Posterior cingulate gyrus (tissue), 11 donors: ENCODE data around the gene WSCD1.
A peak's percentile ranks its signal among the peaks of the same experiment; 100 is the strongest.

Experiments used
- DNase-seq, 10 donors: peaks; one replicate each; pipeline versions ENCODE4 v3.0.0 to v3.0.0-alpha.2; 2020 to 2021; ENCODE audit warnings: mixed read lengths in 3 of 10
- intact Hi-C: fragments of 100-400 bp; cut with DNase I; formaldehyde crosslinking; loops from one replicate; pipeline ENCODE4 v1.15.1; 2023

WSCD1 gene

DNA sequence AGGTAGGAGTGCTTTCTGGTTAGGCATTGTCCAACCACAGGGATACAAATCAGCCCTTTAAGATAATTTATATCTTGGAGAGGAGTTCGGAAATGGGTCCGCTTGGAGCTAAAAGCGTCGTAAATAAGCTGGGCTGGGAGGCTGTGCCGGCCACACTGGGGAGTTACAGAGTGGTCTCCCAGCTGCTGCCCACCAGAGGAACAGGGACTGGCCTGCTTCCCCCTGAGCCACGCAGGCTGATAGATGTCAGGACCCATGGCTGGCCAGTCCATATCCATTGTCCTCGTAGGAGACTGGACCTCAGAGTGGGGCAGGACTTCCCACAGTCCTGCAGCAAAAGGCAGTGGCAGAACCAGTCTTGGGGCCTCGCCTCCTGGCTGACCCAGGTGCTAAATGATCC is 12.6 kb upstream of the WSCD1 start:
- intact Hi-C loops, result no loop called here

DNA sequence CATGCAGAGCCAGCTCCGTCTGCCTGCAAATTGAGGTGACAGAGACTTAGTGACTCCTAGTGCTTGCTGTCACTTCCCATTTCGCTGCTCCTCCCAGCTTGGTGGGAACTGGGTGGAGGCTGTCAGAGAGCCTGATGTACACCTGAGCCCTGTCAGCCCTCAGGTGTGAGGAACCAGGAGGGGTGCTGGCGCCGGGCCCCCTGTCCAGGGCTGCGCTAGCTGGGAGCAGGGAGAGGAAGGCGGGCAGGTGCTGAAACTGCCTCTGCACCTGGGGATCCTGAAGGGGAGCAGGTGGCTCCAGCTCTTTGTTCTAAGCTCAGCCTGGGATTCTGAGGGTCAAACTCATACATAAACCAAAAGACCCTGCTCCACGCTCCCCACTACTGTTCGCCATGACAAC is 10.8 kb upstream of the WSCD1 start:
- DNase-seq, result peak in 1 of 10 donors; percentile 75
- intact Hi-C loops, result no loop called here

More for the DNA sequence above, 12.6 kb upstream of the WSCD1 start:
- DNase-seq, result peak in 1 of 10 donors; percentile 33

DNA sequence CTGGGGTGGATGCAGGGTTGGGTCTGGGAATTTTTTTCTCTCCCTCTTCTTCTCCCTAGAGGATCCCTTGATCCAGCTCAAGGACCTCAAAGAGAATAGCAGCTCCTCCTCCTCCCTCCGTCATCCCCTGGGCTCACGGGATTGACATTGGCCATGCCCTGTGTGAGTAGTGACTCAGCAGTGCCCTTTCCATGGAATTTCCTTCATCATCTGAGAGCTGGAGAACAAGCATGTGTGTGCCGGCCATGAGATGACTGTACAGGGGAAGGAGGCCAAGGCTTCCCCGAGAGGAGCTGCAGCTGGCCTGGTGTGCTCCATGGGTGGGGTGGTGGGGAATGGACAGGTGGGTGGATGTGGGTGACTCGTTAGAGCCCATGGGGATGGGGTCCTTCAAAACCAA is 8.9 kb upstream of the WSCD1 start:
- intact Hi-C loops, result loop anchor here (10.0 kb wide), 2 partner anchors 176 to 466 kb away; no protein-coding TSS in a partner anchor
- peak in 1 of 10 donors; percentile 32 for DNase-seq

DNA sequence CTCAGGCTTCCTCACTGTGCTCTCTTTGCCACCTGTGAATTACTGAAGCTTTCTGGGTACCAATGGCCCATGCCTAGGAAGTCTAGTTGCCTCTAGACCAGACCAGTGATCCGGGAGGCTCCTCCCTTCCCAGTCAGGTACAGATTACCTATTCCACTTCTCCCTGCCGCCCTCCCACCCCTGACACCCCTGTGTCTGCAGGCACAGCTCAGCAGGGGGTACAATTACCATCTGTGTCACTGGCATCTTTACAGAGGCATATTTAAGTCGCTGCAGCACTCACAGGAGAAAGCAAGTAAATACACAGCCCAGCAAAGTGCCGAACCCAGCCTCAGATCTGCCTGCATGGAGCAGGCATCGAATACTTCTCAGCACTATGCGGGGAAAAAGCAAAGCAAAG is 5.3 kb upstream of the WSCD1 start:
- peak in 1 of 10 donors; percentile 22 for DNase-seq
- intact Hi-C loops, result loop anchor here (5.0 to 10.0 kb wide), 3 partner anchors 180 to 470 kb away; no protein-coding TSS in a partner anchor

DNA sequence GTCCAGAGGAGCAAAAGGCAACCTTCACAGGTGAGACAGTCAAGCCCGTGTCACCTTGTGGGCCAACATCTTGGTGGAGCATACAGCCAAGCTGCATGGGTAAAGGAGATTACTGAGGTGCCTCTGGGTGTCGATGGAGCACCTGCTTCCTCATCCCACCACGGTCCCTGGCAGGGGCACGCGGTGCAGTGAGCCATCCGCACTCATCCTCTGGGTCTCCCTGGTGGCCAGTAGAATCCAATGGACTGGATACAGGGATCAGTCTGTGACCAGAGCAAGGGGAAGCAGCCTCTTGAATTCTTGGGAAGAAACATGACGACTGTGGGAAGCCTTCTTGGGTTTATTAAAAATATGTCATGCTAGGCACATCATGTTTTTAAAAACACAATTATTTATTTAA is 4.8 kb upstream of the WSCD1 start:
- intact Hi-C loops, result loop anchor here (5.0 to 10.0 kb wide), 3 partner anchors 181 to 471 kb away; no protein-coding TSS in a partner anchor
- peak in 1 of 10 donors; percentile 83 for DNase-seq

DNA sequence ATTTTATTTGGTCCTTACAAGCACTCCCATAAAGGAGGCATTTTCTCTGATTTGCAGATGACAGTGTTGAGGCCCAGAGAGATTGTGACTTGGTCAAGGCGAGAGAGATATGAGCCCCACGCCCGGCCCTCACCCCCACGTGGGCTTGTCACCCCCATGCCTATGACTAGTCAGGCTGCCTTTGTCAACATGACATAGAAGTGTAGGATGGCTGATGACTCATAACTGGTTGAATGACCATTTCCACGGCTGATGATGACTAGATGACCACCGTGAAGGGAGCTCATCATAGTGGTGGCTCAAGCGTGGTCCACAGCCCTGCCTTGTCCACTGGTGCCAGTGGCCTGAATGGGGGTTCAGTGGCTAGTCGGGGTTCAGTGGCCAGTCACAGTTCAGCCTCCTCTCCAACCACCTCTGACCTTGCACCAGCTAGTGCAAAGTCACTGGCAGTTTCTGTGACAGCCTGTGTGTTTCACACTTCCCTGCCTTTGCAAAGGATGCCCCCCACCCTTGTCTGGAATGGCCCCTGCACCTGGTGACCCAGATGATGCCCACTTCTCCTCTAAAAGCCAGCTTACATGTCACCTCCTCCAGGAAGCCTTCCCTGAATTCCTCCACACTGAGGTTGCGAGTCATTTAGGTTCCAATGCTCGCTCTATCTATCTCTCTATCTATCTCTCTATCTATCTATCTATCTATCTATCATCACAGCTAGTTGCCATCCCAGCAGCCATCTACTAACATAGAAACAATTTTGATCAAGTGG is 3.8 kb upstream of the WSCD1 start:
- intact Hi-C loops, result loop anchor here (5.0 to 10.0 kb wide), 3 partner anchors 182 to 472 kb away; no protein-coding TSS in a partner anchor
- peak in 1 of 10 donors; percentile 40 for DNase-seq

DNA sequence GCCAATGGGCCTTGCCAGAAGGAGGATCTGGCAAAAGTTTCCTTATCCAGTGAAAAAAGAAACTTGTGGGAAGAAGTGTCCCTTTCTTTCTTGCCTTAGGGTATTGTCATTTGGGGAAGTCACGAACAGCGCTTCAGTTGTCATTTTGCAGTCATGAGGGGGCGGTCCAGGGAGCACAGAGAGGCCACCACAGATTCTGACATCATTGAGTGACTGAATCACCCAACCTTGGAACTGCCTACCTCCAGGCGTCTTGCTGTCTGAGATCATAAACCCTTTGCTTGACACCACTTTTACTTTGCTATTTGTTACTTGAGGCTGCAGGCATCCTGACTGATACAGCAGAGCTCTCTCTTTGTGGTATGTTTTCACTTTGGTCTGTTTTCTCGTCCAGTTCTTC is 3.1 kb upstream of the WSCD1 start:
- intact Hi-C loops, result loop anchor here (5.0 to 10.0 kb wide), 3 partner anchors 182 to 472 kb away; no protein-coding TSS in a partner anchor
- DNase-seq, result no peak

DNA sequence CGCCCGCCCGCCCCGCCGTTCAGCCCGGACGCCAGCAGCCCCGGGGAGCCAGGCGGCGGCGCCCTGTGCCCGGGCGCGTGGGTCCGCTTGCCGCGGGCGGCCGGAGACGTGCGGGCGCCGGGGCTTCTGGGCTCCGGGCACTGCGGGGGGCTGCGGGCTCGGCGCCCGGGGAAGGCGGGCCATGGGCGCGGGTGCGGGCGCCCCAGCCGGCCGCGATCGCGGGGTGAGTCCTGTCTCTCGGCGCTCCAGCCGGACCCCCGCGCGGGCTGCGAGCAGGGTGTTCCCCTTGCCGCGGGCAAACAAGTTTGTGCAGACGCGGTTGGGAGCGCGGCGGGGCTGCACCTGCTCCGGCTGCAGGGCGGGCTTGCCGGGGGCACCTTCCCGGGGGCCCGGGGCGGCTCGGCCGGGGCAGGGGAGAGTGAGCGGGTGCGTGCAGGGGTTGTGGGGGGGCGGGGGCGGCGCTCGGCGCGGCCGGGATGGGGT is 292 bp downstream of the WSCD1 start:
- DNase-seq, result peak in 3 of 10 donors; percentile 32 to 81 (median 80)
- intact Hi-C loops, result loop anchor here (10.0 kb wide), 1 partner anchor 236 kb away; no protein-coding TSS in a partner anchor

DNA sequence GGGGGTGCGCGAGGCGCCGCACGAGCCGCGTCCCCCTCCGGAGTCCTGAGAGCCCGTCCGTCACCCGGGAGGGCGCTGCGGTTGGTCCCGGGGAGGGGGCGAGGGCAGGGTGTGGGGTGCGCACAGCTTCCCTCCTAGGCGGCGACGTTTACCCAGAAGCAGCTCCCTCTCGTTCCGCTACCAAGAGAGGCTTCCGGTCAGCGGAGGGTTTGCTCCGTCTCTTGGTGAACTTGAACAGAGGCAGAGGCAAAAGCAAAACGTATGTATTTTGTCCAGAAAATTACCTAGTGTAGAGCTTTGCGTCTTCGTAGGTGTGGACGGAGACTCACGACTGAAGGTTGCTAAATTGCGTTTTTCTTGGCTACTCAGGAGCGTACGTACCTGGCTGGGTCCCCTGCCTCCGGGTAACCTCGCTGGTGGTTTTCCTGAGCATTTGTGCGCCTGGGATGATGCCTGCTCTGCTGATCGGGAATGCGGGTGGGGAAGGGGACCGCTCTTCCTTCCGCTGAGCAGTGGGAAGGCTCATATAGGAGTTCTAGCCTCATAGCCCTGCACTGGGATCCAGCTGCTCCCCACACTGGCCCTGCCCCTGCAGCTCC is 833 bp downstream of the WSCD1 start:
- DNase-seq, result peak; percentile 36 to 93 (median 58)
- intact Hi-C loops, result loop anchor here (10.0 kb wide), 1 partner anchor 236 kb away; no protein-coding TSS in a partner anchor

DNA sequence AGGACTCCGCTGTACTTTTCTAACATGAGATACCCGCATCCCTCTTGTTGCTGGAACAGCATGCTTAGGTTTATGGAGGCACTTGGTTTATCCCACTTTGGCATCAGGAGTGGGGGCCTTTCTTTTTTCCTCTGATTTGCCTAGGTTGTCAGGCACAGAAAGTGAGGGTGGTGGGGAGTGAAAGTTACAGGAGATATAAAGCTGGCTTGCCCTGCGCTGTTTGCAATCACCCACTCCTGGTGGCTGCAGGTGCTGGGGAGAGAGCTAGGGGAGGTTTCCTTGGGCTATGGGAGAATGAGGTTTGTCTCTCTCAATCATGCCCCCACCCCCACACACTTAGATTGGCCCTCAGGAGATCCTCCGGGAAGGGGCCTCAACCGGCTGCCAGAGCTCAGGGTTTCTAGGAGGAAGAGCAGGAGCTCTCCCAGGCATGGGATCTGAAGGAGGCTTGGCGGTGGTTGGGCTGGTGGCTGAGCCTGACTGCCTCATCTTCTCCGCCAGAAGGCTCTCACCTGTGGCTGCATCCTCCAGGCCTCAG is 1.4 kb downstream of the WSCD1 start:
- intact Hi-C loops, result loop anchor here (10.0 kb wide), 1 partner anchor 237 kb away; no protein-coding TSS in a partner anchor
- peak in 3 of 10 donors; percentile 49 to 72 (median 52) for DNase-seq

DNA sequence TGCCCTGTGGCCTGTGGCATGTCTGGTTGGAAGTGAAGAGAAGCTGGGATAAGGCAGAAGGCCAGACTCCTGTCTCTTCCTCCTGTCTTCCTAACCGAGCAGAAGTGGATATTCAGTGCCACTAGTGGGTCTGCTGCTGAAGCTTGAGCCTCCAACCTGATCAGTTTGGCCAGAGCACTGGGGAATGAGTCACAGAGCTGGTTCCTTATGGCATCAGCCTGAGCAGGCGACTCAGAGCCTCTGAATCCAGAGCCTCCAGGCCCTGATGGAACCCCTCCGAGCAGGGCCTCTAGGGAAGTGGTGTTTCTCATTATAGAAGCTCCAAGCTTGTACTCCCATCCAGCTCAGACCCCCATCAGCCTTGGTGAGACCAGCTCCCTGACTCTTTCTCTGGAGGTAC is 2.0 kb downstream of the WSCD1 start:
- DNase-seq, result peak in 3 of 10 donors; percentile 27 to 51 (median 48)
- intact Hi-C loops, result loop anchor here (10.0 kb wide), 1 partner anchor 237 kb away; no protein-coding TSS in a partner anchor

DNA sequence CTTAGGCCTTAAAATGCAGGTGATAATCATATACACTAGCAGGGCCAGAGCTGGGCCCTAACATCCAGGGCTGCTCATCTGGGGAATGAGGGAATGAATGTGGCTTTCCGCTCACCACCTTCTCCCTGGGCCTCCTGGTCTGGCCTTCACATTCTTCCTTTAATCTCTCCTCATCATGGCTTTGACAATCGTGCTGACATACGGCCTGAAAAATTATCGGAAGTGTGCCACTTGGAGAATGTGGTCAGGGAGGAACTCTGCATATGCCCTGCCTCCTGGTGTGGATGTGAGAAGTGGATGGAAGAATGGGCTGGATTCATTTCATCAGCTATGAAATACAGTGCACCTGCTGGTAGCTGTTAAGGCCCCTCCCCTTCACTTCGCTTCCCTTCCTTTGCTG is 2.4 kb downstream of the WSCD1 start:
- intact Hi-C loops, result loop anchor here (10.0 kb wide), 1 partner anchor 238 kb away; no protein-coding TSS in a partner anchor
- DNase-seq, result peak in 3 of 10 donors; percentile 31 to 52 (median 48)

DNA sequence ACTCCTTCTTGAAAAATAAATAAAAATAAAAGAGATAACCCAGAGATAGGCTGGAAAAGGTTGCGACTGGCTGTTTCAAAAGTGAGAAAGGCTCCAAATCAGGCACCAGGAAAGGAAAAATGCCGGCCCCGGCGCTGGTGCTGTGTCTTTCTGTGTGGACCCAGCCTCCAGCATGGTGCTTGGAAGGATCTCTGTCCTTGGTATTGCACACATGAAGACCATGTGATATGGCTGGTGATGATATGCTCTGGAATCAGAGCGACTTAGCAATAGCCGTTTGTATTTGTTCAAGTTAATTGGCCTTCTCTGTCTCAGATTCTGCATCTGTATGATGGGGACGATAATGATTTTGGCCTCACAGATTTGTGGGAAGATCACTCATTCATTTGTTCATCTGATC is 3.4 kb downstream of the WSCD1 start:
- DNase-seq, result peak in 2 of 10 donors; percentile 30 to 49
- intact Hi-C loops, result loop anchor here (10.0 kb wide), 1 partner anchor 239 kb away; no protein-coding TSS in a partner anchor

DNA sequence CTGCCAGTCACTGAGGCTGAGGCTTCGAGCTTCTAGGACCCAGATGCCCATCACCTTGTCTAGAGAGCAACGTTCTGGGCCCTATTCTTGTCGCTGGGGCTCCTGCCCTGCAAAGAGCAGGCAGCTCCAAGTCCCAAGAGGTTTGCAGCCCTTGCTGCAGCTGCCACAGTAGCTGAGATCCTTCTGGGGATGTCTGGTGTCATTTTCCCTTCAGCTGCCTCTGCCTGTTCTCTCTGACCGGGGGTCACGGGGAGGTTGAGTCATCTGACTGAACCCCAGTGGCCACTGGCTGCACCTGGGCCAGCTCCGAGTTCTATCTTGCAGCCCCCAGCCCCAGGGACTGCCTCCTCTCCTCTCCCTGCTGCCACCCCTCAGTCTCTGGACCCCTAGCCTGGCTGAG is 4.9 kb downstream of the WSCD1 start:
- peak in 2 of 10 donors; percentile 39 to 49 for DNase-seq
- intact Hi-C loops, result loop anchor here (10.0 kb wide), 1 partner anchor 240 kb away; no protein-coding TSS in a partner anchor

DNA sequence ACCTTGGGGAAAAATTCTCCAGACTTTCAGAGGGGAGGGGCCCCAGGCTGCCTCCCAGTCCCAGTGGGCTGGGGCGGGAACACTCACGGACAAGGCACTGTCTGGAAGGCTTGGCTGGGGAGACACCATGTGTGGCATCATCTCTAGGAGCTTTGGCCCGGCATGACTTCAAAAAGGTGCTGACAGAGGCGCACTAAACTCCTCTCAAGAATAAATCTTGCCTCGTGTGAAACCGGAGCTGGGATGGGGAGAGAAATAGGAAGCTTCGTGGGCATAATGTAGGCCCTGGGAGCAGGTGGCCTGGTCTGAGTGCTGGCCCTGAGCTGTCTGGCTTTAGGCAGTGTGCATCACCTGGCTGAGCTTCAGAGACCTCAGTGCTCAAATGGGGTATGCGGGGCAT is 5.7 kb downstream of the WSCD1 start:
- intact Hi-C loops, result loop anchor here (10.0 kb wide), 1 partner anchor 241 kb away; no protein-coding TSS in a partner anchor

DNA sequence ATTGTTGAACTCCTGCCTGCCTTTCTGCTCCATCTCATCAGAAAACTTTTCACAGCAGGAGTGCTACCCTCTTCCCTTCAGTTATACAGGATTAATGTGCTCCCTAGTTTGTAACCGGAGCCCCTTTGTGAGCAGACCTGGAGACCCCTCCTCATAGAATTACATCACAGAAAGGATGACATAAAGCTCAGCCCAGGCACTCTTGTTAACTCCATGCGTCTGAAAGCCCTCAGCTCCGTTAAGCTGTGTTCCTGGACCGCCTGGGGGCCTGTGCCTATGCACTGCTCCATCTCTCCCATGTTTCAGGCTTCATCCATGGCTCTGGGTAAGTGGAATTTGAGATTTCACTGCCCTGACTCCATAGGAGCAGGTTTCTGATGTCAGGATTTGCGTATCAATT is 7.6 kb downstream of the WSCD1 start:
- DNase-seq, result peak in 2 of 10 donors; percentile 22 to 38
- intact Hi-C loops, result loop anchor here (10.0 kb wide), 1 partner anchor 243 kb away; no protein-coding TSS in a partner anchor

More for the DNA sequence above, 5.7 kb downstream of the WSCD1 start:
- peak in 2 of 10 donors; percentile 40 to 41 for DNase-seq

DNA sequence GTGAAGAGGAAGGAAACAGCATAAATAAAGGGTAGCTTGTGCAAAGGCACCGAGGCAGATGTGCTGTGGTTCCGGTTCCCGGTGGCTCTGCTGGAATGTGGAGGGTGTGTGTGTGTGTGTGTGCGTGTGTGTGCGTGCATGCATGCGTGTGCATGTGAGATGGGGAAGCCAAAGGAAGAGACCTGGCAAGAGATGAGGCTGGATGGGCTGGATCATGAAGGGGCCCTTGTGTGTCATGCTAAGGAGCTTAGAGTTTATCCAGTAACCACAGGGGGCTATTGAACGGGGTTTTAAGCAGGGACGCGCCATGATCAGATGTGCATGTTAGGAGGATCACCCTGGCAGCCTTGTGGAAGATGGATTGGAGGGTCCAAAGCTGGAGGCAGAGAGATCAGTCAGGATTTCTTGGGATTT is 8.3 kb downstream of the WSCD1 start:
- intact Hi-C loops, result loop anchor here (10.0 kb wide), 1 partner anchor 244 kb away; no protein-coding TSS in a partner anchor
- DNase-seq, result peak in 3 of 10 donors; percentile 33 to 55 (median 34)

DNA sequence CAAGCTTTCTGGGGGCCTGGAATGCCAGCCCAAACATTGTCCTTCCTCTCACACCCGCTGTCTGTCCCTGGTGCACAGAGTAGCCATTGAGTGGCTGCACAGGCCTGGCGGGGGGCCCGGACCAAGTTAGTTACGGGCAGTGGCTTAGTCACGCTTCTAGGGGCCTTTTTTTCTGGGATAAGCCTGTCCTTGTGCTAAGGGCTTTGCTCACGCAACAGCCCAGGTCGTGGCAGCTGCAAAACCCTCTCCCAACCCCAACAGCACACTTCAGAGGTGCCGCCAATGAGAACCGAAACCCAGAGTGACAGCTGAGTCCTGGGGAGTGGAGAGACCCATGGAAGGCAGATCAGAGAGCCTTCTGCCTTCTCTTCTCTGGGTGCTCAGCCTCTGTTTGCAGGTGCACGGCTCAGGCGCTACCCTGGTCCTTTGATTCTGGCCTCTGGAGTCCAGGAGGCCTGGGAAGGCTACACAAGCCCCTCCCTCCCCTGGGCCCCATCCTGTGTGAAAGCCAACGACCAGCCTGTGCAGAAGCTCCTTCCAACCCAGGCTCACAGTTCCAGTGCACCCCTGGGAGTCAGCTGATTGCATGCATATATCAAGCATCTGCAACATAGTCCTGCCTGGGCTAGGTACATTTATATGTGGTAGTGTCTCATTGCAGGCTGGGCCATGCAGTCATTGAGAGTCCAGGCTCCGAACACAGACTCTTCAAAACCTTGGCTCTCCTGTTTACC is 9.1 kb downstream of the WSCD1 start:
- DNase-seq, result peak; percentile 39 to 95 (median 64)
- intact Hi-C loops, result loop anchor here (10.0 kb wide), 1 partner anchor 245 kb away; no protein-coding TSS in a partner anchor

DNA sequence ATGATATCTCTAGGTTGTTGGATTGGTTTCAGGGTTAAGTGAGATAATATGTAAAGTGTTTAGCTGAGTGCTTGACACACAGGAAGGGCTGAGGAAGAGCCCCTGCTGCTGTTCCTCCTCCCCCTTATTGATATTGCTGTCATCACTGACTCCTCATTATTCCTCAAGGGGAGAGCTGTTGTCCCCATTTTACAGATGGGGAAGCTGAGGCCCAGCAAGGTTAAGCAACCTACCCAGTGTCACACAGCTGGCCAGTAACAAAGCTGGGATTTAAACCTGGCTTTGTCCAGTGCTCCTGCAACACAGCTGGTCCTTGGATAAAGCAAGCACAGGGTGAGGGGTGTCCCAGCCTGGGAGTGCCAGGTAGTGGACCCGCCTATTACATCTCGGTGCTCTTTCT is 9.8 kb downstream of the WSCD1 start:
- DNase-seq, result no peak
- intact Hi-C loops, result loop anchor here (10.0 kb wide), 1 partner anchor 245 kb away; no protein-coding TSS in a partner anchor
